ENCODE data around the gene CARD14. TPM values are rescaled to one million over a fixed set of nuclear protein-coding genes. Genes with fewer than 3 reads are reported as not detected.

Gene CARD14
- total RNA-seq, 1 experiment from 2014 or later = 0.24 TPM

GRCh38 chr17:80219013-80219762 lies 49.4 kb downstream of the CARD14 start:
- Histone ChIP-seq H3K23me2 (ENCODE audit: insufficient read length, low read depth, low read length, poor library complexity, severe bottlenecking) (peaks cover 5% of the 10 kb centered on the region), H3K9ac (ENCODE audit: extremely low read depth, insufficient read length, low read length) (peak overlapping the region; percentile 66), H2AFZ (ENCODE audit: low read length) (no peak overlapping the region), H3K23ac (ENCODE audit: insufficient read length, low read depth, low read length) (no peak overlapping the region), H2BK12ac (ENCODE audit: insufficient read length, low read depth, low read length) (no peak overlapping the region), H3K4me2 (ENCODE audit: insufficient read depth, insufficient read length, low read length) (peak overlapping the region; percentile 62), H2AK5ac (ENCODE audit: insufficient read length, low read length) (no peak overlapping the region), H3T11ph (ENCODE audit: low read length) (no peak overlapping the region), H2BK20ac (ENCODE audit: low read depth, low read length, poor library complexity, severe bottlenecking) (no peak overlapping the region), H3K9me3 (ENCODE audit: control insufficient read depth, low read depth, low read length) (no peaks in the 10 kb centered on the region), H3K27ac (ENCODE audit: insufficient read length, low read depth, low read length) (no peak overlapping the region), H2BK120ac (ENCODE audit: low read depth, low read length, poor library complexity, severe bottlenecking) (no peak overlapping the region), H2BK15ac (ENCODE audit: low read depth, low read length) (no peak overlapping the region), H3K14ac (ENCODE audit: insufficient read depth, low read length) (no peak overlapping the region), H3K4ac (ENCODE audit: low read depth, low read length) (no peak overlapping the region), H4K8ac (replicated peaks; ENCODE audit: insufficient read length, low read depth, low read length) (no peak overlapping the region), H4K5ac (ENCODE audit: insufficient read length, low read depth, low read length) (no peak overlapping the region), H4K91ac (ENCODE audit: insufficient read length, low read depth, low read length) (no peak overlapping the region), H3K18ac (ENCODE audit: insufficient read length, low read depth, low read length) (no peak overlapping the region), H2BK5ac (ENCODE audit: insufficient read length, low read length) (no peak overlapping the region), H4K20me1 (ENCODE audit: control insufficient read depth, insufficient read depth, insufficient read length) (no peaks in the 10 kb centered on the region), H3K79me2 (ENCODE audit: insufficient read depth, low read length) (no peaks in the 10 kb centered on the region), H3K56ac (ENCODE audit: insufficient read length, low read depth, low read length) (no peak overlapping the region), H3K79me1 (ENCODE audit: insufficient read depth, low read depth, low read length, poor library complexity, severe bottlenecking) (no peaks in the 10 kb centered on the region), H3K4me1 (ENCODE audit: insufficient read depth, low read length) (no peaks in the 10 kb centered on the region), H3K27me3 (ENCODE audit: insufficient read depth, low read length) (no peaks in the 10 kb centered on the region)
- H3K4me1 Mint-ChIP-seq = peaks cover 10 to 14% of the 10 kb centered on the region in 2 experiments
- TF ChIP-seq, protein P1, sequence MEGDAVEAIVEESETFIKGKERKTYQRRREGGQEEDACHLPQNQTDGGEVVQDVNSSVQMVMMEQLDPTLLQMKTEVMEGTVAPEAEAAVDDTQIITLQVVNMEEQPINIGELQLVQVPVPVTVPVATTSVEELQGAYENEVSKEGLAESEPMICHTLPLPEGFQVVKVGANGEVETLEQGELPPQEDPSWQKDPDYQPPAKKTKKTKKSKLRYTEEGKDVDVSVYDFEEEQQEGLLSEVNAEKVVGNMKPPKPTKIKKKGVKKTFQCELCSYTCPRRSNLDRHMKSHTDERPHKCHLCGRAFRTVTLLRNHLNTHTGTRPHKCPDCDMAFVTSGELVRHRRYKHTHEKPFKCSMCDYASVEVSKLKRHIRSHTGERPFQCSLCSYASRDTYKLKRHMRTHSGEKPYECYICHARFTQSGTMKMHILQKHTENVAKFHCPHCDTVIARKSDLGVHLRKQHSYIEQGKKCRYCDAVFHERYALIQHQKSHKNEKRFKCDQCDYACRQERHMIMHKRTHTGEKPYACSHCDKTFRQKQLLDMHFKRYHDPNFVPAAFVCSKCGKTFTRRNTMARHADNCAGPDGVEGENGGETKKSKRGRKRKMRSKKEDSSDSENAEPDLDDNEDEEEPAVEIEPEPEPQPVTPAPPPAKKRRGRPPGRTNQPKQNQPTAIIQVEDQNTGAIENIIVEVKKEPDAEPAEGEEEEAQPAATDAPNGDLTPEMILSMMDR (conservative IDR thresholded peaks at IDR 0.05) = no peak
- DNase-seq = peak; percentile 44
- H3K27me3 Mint-ChIP-seq (ENCODE audit: low read depth) = no peaks in the 10 kb centered on the region; the same call in 1 of the 2 replicates
- H3K36me3 Mint-ChIP-seq (ENCODE audit: insufficient read depth in 1 of 3, low read depth in 3 of 3) = peaks cover 10 to 29% (median 26%) of the 10 kb centered on the region in 3 experiments; a peak in 5 of 7 replicates
- H3K27ac Mint-ChIP-seq = peak overlapping the region in 2 of 3 experiments; percentile 34 to 55; a peak in 2 of 7 replicates
- H3K4me3 Mint-ChIP-seq = peak overlapping the region; percentile 91 to 95
- no peaks in the 10 kb centered on the region for H3K9me3 Mint-ChIP-seq
- no CpG with 5 or more reads among the region's 15 CpGs for WGBS (ENCODE audit: extremely low coverage, insufficient read length, low lambda C conversion rate)
